Activated naive CD4-positive, alpha-beta T cell treated with anti-CD3 and anti-CD28 coated beads for 36 hours (primary cell): Measurements from ENCODE around the gene COL4A4. TPM values are rescaled to one million over a fixed set of nuclear protein-coding genes. Genes with fewer than 3 reads are reported as not detected.
A peak's percentile ranks its signal among the peaks of the same experiment; 100 is the strongest.

Experiments
- CTCF ChIA-PET: fragments of 350-600 bp; sonication (Branson Sonifier 250); formaldehyde crosslinking; loops from one replicate; lab custom pipeline; 2021; ENCODE audit warnings: antibody characterized with exemption; lab: Charles Lee
- DNase-seq: peaks from one replicate; pipeline ENCODE4 v3.0.0-alpha.2; 2020
- H3K27ac Mint-ChIP-seq: one replicate; pipeline ENCODE4 v1.8.0; 2021; ENCODE audit warnings: mild to moderate bottlenecking, mixed read lengths
- H3K27me3 Mint-ChIP-seq: one replicate; pipeline ENCODE4 v1.8.0; 2021; ENCODE audit warnings: low read depth, mixed read lengths
- H3K36me3 Mint-ChIP-seq: one replicate; pipeline ENCODE4 v1.8.0; 2021; ENCODE audit warnings: low read depth, mixed read lengths
- H3K4me1 Mint-ChIP-seq: one replicate; pipeline ENCODE4 v1.8.0; 2021; ENCODE audit warnings: low read depth, mixed read lengths
- H3K4me3 Mint-ChIP-seq: one replicate; pipeline ENCODE4 v1.8.0; 2021; ENCODE audit warnings: mild to moderate bottlenecking, moderate library complexity, mixed read lengths
- H3K9me3 Mint-ChIP-seq: one replicate; pipeline ENCODE4 v1.8.0; 2021; ENCODE audit warnings: mixed read lengths
- intact Hi-C: fragments of 100-400 bp; cut with micrococcal nuclease; formaldehyde crosslinking; loops from one replicate; pipeline ENCODE4 v1.15.1; 2023
- total RNA-seq, 2 experiments: library from RNA; stranded (reverse); gene quantifications; one replicate each; pipeline ENCODE4 v1.2.3, GENCODE V29; 2021

Gene COL4A4
- not detected for total RNA-seq

DNA sequence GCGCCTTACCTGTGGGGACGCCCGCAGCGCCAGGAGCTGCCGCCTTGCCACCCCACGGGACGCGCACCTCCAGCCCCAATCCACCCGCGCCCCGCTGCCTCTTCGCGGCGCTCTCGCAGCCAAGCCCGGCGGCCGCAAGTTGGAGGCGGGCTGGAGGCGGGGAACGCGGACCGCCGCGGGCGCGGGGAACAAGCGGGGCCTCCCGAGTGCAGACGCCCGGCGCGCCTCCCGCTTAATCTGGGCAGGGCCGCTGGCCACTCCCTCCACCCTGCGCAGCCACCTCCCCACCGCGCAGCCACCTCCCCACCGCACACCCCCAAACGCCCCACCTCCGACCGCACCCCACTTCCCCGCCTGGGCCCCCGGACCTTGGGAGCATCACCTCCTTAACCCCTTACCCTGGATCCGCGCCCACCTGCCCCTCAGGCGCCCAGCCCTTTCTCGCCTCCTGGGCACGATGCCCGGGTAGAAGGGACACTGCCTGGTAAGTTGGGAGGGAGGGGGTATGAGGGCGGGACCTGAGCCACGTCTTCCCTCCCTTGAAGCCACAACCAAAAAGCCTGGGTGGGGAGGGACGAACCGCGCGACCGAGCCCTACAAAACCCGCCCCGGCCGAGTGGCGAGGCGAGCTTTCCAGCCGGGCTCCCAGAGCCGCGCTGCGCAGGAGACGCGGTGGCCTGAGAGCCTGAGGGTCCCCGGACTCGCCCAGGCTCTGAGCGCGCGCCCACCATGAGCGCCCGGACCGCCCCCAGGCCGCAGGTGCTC is at the start of gene COL4A4, which contains the start of gene COL4A3:
TSS of gene COL4A4 (minus strand) at position 208 of the 765 bp plus-strand sequence. CDS start 16,722 bp downstream, outside the sequence.
TSS of gene COL4A3 (plus strand) at position 627 of the 765 bp plus-strand sequence. CDS start at position 730, 103 bp downstream.
- intact Hi-C loops = no loop called here

DNA sequence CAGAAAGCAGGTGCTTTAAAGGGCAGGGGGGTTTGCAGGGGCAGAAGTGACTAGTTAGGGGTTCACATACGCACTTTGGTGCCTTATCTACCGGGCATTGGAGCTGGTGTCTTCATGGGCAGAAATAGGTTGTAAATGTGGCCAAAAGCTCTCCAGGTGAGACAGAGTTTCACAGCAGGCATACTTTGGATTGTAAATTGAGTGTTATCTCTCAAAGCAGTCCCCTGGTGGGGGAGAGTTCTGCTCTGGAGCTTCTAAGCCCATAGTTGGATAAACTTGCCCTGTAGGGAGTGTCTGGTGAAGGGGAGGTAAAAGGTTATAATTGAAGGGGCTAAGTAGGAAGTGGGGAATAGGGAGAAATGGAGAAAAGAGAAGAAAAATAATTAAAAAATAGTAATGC is 43.6 kb upstream of the COL4A4 start:
- Mint-ChIP-seq H3K4me1 (no peaks in the 10 kb centered on the region), H3K36me3 (no peaks in the 10 kb centered on the region), H3K9me3 (no peaks in the 10 kb centered on the region), H3K27ac (no peak overlapping the region), H3K4me3 (no peak overlapping the region), H3K27me3 (peaks cover 15% of the 10 kb centered on the region)
- DNase-seq = no peak
- intact Hi-C loops = no loop called here
- CTCF ChIA-PET = no interaction called here

More for the DNA sequence above, at the start of gene COL4A4, which contains the start of gene COL4A3:
- peak; percentile 8 for DNase-seq
- no peaks in the 10 kb centered on the region for H3K36me3 Mint-ChIP-seq
- peaks cover 3% of the 10 kb centered on the region for H3K9me3 Mint-ChIP-seq
- H3K27me3 Mint-ChIP-seq = peaks cover 62% of the 10 kb centered on the region
- no peak within 1 kb of the TSS for H3K27ac Mint-ChIP-seq
- peak within 1 kb of the TSS; percentile 56 for H3K4me3 Mint-ChIP-seq
- CTCF ChIA-PET = no interaction called here
- peaks cover 4% of the 10 kb centered on the region for H3K4me1 Mint-ChIP-seq

- intact Hi-C loops = no loop called here
- CTCF ChIA-PET = no interaction called here
- no peak for DNase-seq
- no peak overlapping the region for H3K4me3 Mint-ChIP-seq
- H3K36me3 Mint-ChIP-seq = no peaks in the 10 kb centered on the region
- no peaks in the 10 kb centered on the region for H3K4me1 Mint-ChIP-seq
- no peak overlapping the region for H3K27ac Mint-ChIP-seq
- H3K9me3 Mint-ChIP-seq = no peaks in the 10 kb centered on the region
- peaks cover 15% of the 10 kb centered on the region for H3K27me3 Mint-ChIP-seq
Measured at GRCh38 chr2:227206406-227206805, 42.4 kb upstream of the COL4A4 start.

GRCh38 chr2:227205701-227206100 is 41.7 kb upstream of the COL4A4 start:
- Mint-ChIP-seq H3K27ac (no peak overlapping the region), H3K4me3 (no peak overlapping the region), H3K36me3 (no peaks in the 10 kb centered on the region), H3K9me3 (no peaks in the 10 kb centered on the region), H3K27me3 (peaks cover 15% of the 10 kb centered on the region), H3K4me1 (no peaks in the 10 kb centered on the region)
- intact Hi-C loops = no loop called here
- DNase-seq = no peak
- CTCF ChIA-PET = interaction anchor here (0.6 kb wide), 1 partner anchor 418 kb away, joined by 3 read pairs; no protein-coding TSS in a partner anchor

DNA sequence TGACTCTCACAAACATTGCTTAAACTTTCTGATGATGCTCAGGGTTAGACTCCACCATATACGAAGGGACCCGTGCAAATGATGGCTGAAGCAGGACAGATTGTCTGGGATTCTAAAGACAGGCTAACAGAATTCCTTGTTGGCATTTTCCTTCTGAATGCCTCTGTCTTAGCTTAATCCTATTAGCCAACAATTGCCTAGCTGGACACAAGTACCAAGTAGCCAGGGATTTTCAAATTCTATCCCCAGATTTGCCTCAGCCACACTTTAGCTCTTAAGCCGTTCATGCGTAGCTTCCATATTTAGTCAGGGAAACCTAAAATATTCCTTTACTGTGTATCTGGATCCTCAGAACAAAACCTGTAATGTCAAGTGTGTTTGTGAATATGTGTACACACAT is 40.4 kb upstream of the COL4A4 start:
- no peaks in the 10 kb centered on the region for H3K4me1 Mint-ChIP-seq
- no peak overlapping the region for H3K27ac Mint-ChIP-seq
- peaks cover 16% of the 10 kb centered on the region for H3K27me3 Mint-ChIP-seq
- H3K4me3 Mint-ChIP-seq = no peak overlapping the region
- H3K36me3 Mint-ChIP-seq = no peaks in the 10 kb centered on the region
- CTCF ChIA-PET = interaction anchor here (1.2 kb wide), 1 partner anchor 19 kb away, joined by 3 read pairs; no protein-coding TSS in a partner anchor
- intact Hi-C loops = no loop called here
- no peak for DNase-seq
- H3K9me3 Mint-ChIP-seq = no peaks in the 10 kb centered on the region

- CTCF ChIA-PET = no interaction called here
- H3K27me3 Mint-ChIP-seq = peaks cover 13% of the 10 kb centered on the region
- no peak overlapping the region for H3K4me3 Mint-ChIP-seq
- DNase-seq = no peak
- no peaks in the 10 kb centered on the region for H3K9me3 Mint-ChIP-seq
- no peak overlapping the region for H3K27ac Mint-ChIP-seq
- no peaks in the 10 kb centered on the region for H3K4me1 Mint-ChIP-seq
- intact Hi-C loops = no loop called here
- no peaks in the 10 kb centered on the region for H3K36me3 Mint-ChIP-seq
Measured at GRCh38 chr2:227201771-227202170, 37.8 kb upstream of the COL4A4 start.

DNA sequence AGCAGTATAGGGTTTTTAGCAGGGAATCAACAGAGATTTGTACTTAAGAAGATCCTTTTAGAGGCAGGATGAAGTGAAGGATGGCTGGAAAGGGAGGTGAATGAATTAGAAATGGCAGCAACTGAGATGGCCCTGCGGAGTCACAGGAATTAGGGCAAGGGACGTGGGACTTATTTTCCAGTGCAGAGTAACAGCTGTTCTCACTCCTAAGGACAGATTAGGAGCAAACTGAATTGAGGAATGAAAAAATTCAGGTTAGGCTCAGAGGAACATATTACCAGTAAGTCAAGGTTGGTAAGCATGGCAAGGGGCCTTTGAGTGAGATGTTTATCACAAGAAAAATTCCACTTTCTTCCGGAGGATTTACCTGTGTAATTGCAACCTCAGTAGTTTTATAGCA is 34.9 kb upstream of the COL4A4 start:
- Mint-ChIP-seq H3K4me3 (no peak overlapping the region), H3K9me3 (no peaks in the 10 kb centered on the region), H3K36me3 (no peaks in the 10 kb centered on the region), H3K4me1 (no peaks in the 10 kb centered on the region), H3K27ac (no peak overlapping the region), H3K27me3 (peaks cover 6% of the 10 kb centered on the region)
- CTCF ChIA-PET = no interaction called here
- DNase-seq = no peak
- intact Hi-C loops = no loop called here

GRCh38 chr2:227194219-227194618 is 30.2 kb upstream of the COL4A4 start:
- H3K27ac Mint-ChIP-seq = no peak overlapping the region
- CTCF ChIA-PET = no interaction called here
- peaks cover 13% of the 10 kb centered on the region for H3K27me3 Mint-ChIP-seq
- H3K4me3 Mint-ChIP-seq = no peak overlapping the region
- no peaks in the 10 kb centered on the region for H3K4me1 Mint-ChIP-seq
- no peaks in the 10 kb centered on the region for H3K9me3 Mint-ChIP-seq
- intact Hi-C loops = no loop called here
- no peaks in the 10 kb centered on the region for H3K36me3 Mint-ChIP-seq
- DNase-seq = no peak

DNA sequence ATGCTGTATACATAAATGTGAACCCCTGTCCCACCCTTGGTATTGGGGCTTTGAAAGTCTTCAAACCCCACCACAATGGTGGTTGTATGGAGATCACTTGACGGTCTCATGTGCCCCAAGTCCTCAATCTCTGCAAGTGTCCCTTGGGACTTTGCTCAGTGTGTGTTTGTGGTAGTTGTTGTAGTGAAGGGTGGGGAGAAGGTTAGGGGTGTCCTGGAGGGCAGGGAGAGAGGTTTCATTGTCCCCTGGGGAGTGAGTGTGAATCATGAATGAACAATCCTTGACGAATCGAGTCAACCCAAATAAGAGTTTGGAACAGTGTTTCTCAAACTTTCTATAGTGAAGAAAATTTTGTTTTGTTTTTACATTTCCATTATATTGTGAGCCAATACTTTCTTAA is 28.5 kb upstream of the COL4A4 start:
- peaks cover 16% of the 10 kb centered on the region for H3K27me3 Mint-ChIP-seq
- intact Hi-C loops = no loop called here
- no peak for DNase-seq
- H3K27ac Mint-ChIP-seq = no peak overlapping the region
- CTCF ChIA-PET = no interaction called here
- H3K4me1 Mint-ChIP-seq = no peaks in the 10 kb centered on the region
- H3K4me3 Mint-ChIP-seq = no peak overlapping the region
- no peaks in the 10 kb centered on the region for H3K9me3 Mint-ChIP-seq
- H3K36me3 Mint-ChIP-seq = no peaks in the 10 kb centered on the region

DNA sequence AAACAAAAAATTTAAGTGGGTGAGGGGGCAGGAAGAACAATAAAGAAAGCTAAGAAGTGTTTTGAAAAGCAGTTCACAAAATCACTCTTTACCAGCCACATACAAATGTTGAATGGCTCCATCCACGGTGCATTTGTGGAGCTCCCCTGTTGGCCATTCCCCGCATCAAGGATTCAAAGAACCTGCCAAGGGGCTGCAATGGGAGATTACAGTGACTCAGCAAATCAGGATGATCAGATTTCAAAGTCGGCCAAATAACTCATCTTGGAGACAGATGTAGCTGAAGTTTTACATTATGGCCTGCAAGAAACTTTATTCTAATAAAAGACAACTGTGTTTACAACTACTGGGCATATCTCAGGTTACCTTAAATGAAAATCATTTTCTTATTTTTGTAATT is 27.4 kb upstream of the COL4A4 start:
- H3K27ac Mint-ChIP-seq = no peak overlapping the region
- no peak for DNase-seq
- no peaks in the 10 kb centered on the region for H3K36me3 Mint-ChIP-seq
- H3K27me3 Mint-ChIP-seq = peaks cover 16% of the 10 kb centered on the region
- intact Hi-C loops = no loop called here
- H3K4me3 Mint-ChIP-seq = no peak overlapping the region
- CTCF ChIA-PET = interaction anchor here (0.7 kb wide), 2 partner anchors 9 to 350 kb away, joined by 3 to 4 read pairs; no protein-coding TSS in a partner anchor
- no peaks in the 10 kb centered on the region for H3K4me1 Mint-ChIP-seq
- H3K9me3 Mint-ChIP-seq = no peaks in the 10 kb centered on the region

DNA sequence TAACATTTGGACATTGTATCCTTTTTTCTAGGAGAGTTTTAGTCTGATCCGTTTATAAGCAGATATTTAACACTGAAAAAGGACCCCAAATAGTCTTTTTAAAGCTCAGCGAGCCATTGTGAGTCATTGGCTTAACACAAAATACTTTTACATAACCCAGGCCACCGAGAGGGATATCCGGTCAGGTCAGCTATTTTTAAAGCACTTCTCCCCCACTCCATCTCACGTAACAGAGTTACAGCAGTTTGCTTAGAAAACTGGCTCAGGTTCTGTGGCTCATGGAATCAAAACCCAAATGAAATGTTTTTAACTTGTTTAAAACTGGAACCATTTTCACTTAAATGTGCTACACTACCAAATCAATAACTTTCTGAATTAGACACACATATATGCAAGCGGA is 24.3 kb upstream of the COL4A4 start:
- no peaks in the 10 kb centered on the region for H3K4me1 Mint-ChIP-seq
- CTCF ChIA-PET = interaction anchor here (0.7 to 1.2 kb wide), 2 partner anchors 50 to 63 kb away, joined by 3 to 4 read pairs; no protein-coding TSS in a partner anchor
- no peaks in the 10 kb centered on the region for H3K36me3 Mint-ChIP-seq
- H3K27me3 Mint-ChIP-seq = peaks cover 19% of the 10 kb centered on the region
- no peaks in the 10 kb centered on the region for H3K9me3 Mint-ChIP-seq
- H3K4me3 Mint-ChIP-seq = no peak overlapping the region
- no peak overlapping the region for H3K27ac Mint-ChIP-seq
- intact Hi-C loops = no loop called here
- no peak for DNase-seq

DNA sequence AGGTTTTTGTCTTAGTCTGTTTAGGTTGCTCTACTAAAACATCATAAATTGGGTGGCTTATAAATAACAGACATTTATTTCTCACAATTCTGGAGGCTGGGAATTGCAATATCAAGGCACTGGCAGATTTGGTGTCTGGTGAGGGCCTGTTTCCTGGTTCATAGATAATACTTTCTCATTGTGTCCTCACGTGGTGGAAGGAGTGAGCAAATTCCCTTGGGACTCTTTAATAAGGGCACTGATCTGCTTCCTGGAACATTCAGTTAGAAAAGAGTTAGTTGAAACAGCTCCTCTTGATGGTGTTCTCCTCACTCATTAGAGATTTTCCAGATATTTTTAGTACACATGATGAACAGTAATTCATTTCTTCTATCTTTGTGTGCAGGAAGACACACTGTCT is 22.7 kb upstream of the COL4A4 start:
- H3K9me3 Mint-ChIP-seq = no peaks in the 10 kb centered on the region
- no peak overlapping the region for H3K27ac Mint-ChIP-seq
- H3K4me1 Mint-ChIP-seq = no peaks in the 10 kb centered on the region
- no peak overlapping the region for H3K4me3 Mint-ChIP-seq
- CTCF ChIA-PET = no interaction called here
- intact Hi-C loops = no loop called here
- no peaks in the 10 kb centered on the region for H3K36me3 Mint-ChIP-seq
- no peak for DNase-seq
- H3K27me3 Mint-ChIP-seq = peaks cover 16% of the 10 kb centered on the region
